ENCODE data around the gene PURA.

DNA sequence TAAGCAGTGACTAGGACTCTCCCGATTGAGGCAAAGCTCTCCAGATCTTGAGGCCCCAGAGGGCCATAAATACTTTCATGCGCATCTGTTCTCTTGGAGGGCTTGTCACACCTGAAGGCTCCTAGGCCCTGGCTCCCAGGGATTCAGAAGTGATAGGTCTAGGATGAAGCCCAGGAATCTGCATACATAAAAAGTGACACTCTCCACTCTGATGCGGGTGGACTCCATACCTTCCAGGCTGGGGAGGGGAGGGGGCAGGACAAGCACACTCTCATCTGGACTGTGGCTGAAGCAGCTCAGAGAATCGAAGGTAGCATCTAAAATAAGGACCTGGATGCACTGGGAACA, 52.0 kb downstream of the PURA start:
- TF ChIP-seq EZH2 (IDR thresholded peaks at IDR 0.05; ENCODE audit: insufficient read depth, poor library complexity, severe bottlenecking) (no peak), EZH2phosphoT487 (IDR thresholded peaks at IDR 0.05; ENCODE audit: insufficient read depth, low read depth) (no peak)

All from GM23248 (cell line).